Hepatocyte (in vitro differentiated cells): ENCODE data around the gene SLC25A6.

Source experiments
- EZH2 ChIP-seq: fragments of 200-600 bp; sonication (generic); IDR thresholded peaks from 2 replicates; pipeline ENCODE4 v1.6.1; 2016; ENCODE audit warnings: antibody characterized with exemption, mild to moderate bottlenecking, borderline replicate concordance
- EZH2phosphoT487 ChIP-seq: fragments of 200-600 bp; sonication (generic); IDR thresholded peaks from one replicate; pipeline ENCODE4 v1.6.1; 2018; ENCODE audit warnings: antibody characterized with exemption, mild to moderate bottlenecking, low read depth, moderate library complexity; ENCODE audit not compliant: unreplicated experiment, severe bottlenecking
- TF ChIP-seq, protein P1 (sequence below): fragments of 200-600 bp; sonication (generic); IDR thresholded peaks from 2 replicates; pipeline ENCODE4 v1.5.1; 2016; ENCODE audit warnings: antibody characterized with exemption, mild to moderate bottlenecking; ENCODE audit not compliant: poor library complexity

DNA sequence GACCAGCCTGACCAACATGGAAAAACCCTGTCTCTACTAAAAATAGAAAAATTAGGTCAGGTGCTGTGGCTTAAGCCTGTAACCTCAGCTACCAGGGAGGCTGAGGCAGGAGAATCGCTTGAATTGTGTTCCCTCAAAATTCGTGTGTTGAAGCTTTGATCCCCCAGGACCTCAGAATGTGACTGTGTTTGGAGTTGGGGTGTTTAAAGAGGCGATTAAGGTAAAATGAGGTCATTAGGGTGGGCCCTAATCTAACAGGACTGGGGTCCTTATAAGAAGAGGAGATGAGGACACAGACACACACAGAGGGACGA, 23.6 kb downstream of the SLC25A6 start:
- TF ChIP-seq, protein P1, sequence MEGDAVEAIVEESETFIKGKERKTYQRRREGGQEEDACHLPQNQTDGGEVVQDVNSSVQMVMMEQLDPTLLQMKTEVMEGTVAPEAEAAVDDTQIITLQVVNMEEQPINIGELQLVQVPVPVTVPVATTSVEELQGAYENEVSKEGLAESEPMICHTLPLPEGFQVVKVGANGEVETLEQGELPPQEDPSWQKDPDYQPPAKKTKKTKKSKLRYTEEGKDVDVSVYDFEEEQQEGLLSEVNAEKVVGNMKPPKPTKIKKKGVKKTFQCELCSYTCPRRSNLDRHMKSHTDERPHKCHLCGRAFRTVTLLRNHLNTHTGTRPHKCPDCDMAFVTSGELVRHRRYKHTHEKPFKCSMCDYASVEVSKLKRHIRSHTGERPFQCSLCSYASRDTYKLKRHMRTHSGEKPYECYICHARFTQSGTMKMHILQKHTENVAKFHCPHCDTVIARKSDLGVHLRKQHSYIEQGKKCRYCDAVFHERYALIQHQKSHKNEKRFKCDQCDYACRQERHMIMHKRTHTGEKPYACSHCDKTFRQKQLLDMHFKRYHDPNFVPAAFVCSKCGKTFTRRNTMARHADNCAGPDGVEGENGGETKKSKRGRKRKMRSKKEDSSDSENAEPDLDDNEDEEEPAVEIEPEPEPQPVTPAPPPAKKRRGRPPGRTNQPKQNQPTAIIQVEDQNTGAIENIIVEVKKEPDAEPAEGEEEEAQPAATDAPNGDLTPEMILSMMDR: no peak
- TF ChIP-seq EZH2 (no peak), EZH2phosphoT487 (no peak)
